ENCODE measurements around the gene NBR1. TPM values are rescaled to one million over a fixed set of nuclear protein-coding genes. Genes with fewer than 3 reads are reported as not detected.

Gene NBR1
- total and polyA plus RNA-seq, 2 experiments from 2014 or later: 12.6 to 36.8 TPM

GRCh38 chr17:43142153-43142552, 28.9 kb upstream of the NBR1 start:
- TF ChIP-seq, protein P1, sequence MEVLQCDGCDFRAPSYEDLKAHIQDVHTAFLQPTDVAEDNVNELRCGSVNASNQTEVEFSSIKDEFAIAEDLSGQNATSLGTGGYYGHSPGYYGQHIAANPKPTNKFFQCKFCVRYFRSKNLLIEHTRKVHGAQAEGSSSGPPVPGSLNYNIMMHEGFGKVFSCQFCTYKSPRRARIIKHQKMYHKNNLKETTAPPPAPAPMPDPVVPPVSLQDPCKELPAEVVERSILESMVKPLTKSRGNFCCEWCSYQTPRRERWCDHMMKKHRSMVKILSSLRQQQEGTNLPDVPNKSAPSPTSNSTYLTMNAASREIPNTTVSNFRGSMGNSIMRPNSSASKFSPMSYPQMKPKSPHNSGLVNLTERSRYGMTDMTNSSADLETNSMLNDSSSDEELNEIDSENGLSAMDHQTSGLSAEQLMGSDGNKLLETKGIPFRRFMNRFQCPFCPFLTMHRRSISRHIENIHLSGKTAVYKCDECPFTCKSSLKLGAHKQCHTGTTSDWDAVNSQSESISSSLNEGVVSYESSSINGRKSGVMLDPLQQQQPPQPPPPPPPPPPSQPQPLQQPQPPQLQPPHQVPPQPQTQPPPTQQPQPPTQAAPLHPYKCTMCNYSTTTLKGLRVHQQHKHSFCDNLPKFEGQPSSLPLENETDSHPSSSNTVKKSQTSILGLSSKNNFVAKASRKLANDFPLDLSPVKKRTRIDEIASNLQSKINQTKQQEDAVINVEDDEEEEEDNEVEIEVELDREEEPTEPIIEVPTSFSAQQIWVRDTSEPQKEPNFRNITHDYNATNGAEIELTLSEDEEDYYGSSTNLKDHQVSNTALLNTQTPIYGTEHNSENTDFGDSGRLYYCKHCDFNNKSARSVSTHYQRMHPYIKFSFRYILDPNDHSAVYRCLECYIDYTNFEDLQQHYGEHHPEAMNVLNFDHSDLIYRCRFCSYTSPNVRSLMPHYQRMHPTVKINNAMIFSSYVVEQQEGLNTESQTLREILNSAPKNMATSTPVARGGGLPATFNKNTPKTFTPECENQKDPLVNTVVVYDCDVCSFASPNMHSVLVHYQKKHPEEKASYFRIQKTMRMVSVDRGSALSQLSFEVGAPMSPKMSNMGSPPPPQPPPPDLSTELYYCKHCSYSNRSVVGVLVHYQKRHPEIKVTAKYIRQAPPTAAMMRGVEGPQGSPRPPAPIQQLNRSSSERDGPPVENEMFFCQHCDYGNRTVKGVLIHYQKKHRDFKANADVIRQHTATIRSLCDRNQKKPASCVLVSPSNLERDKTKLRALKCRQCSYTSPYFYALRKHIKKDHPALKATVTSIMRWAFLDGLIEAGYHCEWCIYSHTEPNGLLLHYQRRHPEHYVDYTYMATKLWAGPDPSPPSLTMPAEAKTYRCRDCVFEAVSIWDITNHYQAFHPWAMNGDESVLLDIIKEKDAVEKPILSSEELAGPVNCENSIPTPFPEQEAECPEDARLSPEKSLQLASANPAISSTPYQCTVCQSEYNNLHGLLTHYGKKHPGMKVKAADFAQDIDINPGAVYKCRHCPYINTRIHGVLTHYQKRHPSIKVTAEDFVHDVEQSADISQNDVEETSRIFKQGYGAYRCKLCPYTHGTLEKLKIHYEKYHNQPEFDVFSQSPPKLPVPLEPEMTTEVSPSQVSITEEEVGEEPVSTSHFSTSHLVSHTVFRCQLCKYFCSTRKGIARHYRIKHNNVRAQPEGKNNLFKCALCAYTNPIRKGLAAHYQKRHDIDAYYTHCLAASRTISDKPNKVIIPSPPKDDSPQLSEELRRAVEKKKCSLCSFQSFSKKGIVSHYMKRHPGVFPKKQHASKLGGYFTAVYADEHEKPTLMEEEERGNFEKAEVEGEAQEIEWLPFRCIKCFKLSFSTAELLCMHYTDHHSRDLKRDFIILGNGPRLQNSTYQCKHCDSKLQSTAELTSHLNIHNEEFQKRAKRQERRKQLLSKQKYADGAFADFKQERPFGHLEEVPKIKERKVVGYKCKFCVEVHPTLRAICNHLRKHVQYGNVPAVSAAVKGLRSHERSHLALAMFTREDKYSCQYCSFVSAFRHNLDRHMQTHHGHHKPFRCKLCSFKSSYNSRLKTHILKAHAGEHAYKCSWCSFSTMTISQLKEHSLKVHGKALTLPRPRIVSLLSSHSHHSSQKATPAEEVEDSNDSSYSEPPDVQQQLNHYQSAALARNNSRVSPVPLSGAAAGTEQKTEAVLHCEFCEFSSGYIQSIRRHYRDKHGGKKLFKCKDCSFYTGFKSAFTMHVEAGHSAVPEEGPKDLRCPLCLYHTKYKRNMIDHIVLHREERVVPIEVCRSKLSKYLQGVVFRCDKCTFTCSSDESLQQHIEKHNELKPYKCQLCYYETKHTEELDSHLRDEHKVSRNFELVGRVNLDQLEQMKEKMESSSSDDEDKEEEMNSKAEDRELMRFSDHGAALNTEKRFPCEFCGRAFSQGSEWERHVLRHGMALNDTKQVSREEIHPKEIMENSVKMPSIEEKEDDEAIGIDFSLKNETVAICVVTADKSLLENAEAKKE (CRISPR knock-in tag; IDR thresholded peaks at IDR 0.05): no peak
- no peak for TF ChIP-seq ZNF331 (CRISPR knock-in tag; IDR thresholded peaks at IDR 0.05; ENCODE audit: low read depth)
- Histone ChIP-seq H4K20me1 (replicated peaks; ENCODE audit: insufficient read depth) (no peaks in the 10 kb centered on the region), H3K4me1 (ENCODE audit: insufficient read depth) (peaks cover 8% of the 10 kb centered on the region), H3K36me3 (ENCODE audit: insufficient read depth) (no peaks in the 10 kb centered on the region), H3K4me3 (no peak overlapping the region), H3K79me2 (replicated peaks; ENCODE audit: insufficient read depth) (no peaks in the 10 kb centered on the region), H3F3A (replicated peaks; ENCODE audit: low read depth) (0 out of 2 replicates have a peak, but pooled peaks cover 4% of the 10 kb centered on the region), H2AFZ (no peak overlapping the region), H3K27ac (ENCODE audit: low read depth) (no peak overlapping the region), H3K27me3 (ENCODE audit: insufficient read depth) (no peaks in the 10 kb centered on the region), H3K9me2 (ENCODE audit: insufficient read depth) (no peaks in the 10 kb centered on the region), H3K4me2 (no peak overlapping the region)
- Mint-ChIP-seq H3K27me3 (ENCODE audit: insufficient read depth, low read depth, poor library complexity) (peaks cover 2% of the 10 kb centered on the region), H3K4me3 (no peak overlapping the region), H3K9me3 (peaks cover 7% of the 10 kb centered on the region; the same call in 2 of the 3 replicates), H3K27ac (no peak overlapping the region), H3K36me3 (ENCODE audit: low read depth) (peaks cover 13% of the 10 kb centered on the region), H3K4me1 (peaks cover 22% of the 10 kb centered on the region)
- DNase-seq (ENCODE audit: low spot score): no peak
- ATAC-seq: no peak

DNA sequence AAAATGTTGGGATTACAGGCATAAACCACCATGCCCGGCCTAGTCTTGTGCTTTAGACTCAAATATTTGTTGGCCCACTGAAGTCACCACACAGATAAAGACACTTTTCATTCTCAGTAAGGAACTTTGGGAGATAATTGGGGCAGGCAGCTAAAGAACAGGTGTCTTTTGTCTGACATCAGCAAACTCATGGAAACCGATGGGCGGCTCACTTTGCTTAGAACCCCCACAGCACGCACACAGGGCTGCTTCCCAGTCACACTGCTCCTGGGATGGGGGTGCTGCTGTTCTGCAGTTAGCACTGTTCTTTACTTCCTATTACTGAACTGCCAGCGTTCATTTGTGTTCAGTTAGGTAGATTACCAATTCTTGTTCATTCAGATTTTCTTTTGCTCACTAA, 27.8 kb upstream of the NBR1 start:
- Histone ChIP-seq H3K79me2 (replicated peaks; ENCODE audit: insufficient read depth) (no peaks in the 10 kb centered on the region), H3K27me3 (ENCODE audit: insufficient read depth) (no peaks in the 10 kb centered on the region), H3F3A (replicated peaks; ENCODE audit: low read depth) (0 out of 2 replicates have a peak, but pooled peaks cover 4% of the 10 kb centered on the region), H3K36me3 (ENCODE audit: insufficient read depth) (no peaks in the 10 kb centered on the region), H3K9me2 (ENCODE audit: insufficient read depth) (no peaks in the 10 kb centered on the region), H3K4me1 (ENCODE audit: insufficient read depth) (peaks cover 12% of the 10 kb centered on the region), H4K20me1 (replicated peaks; ENCODE audit: insufficient read depth) (no peaks in the 10 kb centered on the region), H3K4me3 (no peak overlapping the region), H3K27ac (ENCODE audit: low read depth) (0 out of 2 replicates have a peak overlapping the region, but pooled peaks have one; percentile 14), H3K4me2 (no peak overlapping the region), H2AFZ (no peak overlapping the region)
- Mint-ChIP-seq H3K27me3 (ENCODE audit: insufficient read depth, low read depth, poor library complexity) (peaks cover 2% of the 10 kb centered on the region), H3K36me3 (ENCODE audit: low read depth) (peaks cover 11% of the 10 kb centered on the region), H3K4me1 (peaks cover 26% of the 10 kb centered on the region), H3K27ac (no peak overlapping the region), H3K4me3 (no peak overlapping the region), H3K9me3 (peaks cover 3% of the 10 kb centered on the region; the same call in 2 of the 3 replicates)
- ATAC-seq: no peak
- no peak for DNase-seq (ENCODE audit: low spot score)
- no peak for TF ChIP-seq REST (IDR thresholded peaks at IDR 0.05; ENCODE audit: unreplicated experiment)
- TF ChIP-seq NANOG (IDR thresholded peaks at IDR 0.05; ENCODE audit: borderline replicate concordance): no peak

All from GM23338 (cell line).